Panc1 (cell line): Measurements from ENCODE around the gene OR6J1. TPM values are rescaled to one million over a fixed set of nuclear protein-coding genes. Genes with fewer than 3 reads are reported as not detected.
A peak's percentile ranks its signal among the peaks of the same experiment; 100 is the strongest.

Experiments used
- ATAC-seq: fragments of 200-7000 bp; cut with Tn5 transposase; 2 replicates; pipeline ENCODE4 v1.9.1; 2020; ENCODE audit warnings: mild to moderate bottlenecking, moderate library complexity
- BruUV-seq: library from RNA; stranded (reverse); fragments of 400-500 nt; replicated peaks from 2 replicates; lab custom pipeline; 2021; lab: Mats Ljungman, UMichigan
- CTCF ChIA-PET: fragments of 300-600 bp; sonication (Branson Sonifier 250); formaldehyde crosslinking; loops from one replicate; lab custom pipeline; 2022; ENCODE audit warnings: antibody characterized with exemption; lab: Charles Lee
- POLR2A ChIA-PET: fragments of 300-600 bp; sonication (Branson Sonifier 250); formaldehyde crosslinking; loops from one replicate; lab custom pipeline; 2022; ENCODE audit warnings: antibody characterized with exemption; lab: Charles Lee
- DNase-seq: peaks from one replicate; pipeline ENCODE4 v3.0.0-alpha.2; 2010; ENCODE audit warnings: low read depth, low spot score
- H3K27ac ChIP-seq: 2 replicates; pipeline ENCODE4 v1.5.1; 2011; ENCODE audit warnings: mild to moderate bottlenecking, low read length, inconsistent platforms
- H3K27me3 ChIP-seq: fragments of 200-500 bp; sonication (Bioruptor generic); 2 replicates; pipeline ENCODE4 v1.6.0; 2014; ENCODE audit warnings: low read length, inconsistent platforms; ENCODE audit not compliant: control insufficient read depth, insufficient read depth
- H3K36me3 ChIP-seq: fragments of 200-500 bp; sonication (Bioruptor generic); 2 replicates; pipeline ENCODE4 v1.5.1; 2014; ENCODE audit warnings: inconsistent platforms, mild to moderate bottlenecking, low read length, moderate library complexity; ENCODE audit not compliant: control insufficient read depth, insufficient read depth
- H3K4me1 ChIP-seq: 2 replicates; pipeline ENCODE4 v1.5.1; 2011; ENCODE audit warnings: inconsistent platforms, mild to moderate bottlenecking, low read length, moderate library complexity; ENCODE audit not compliant: control insufficient read depth, insufficient read depth
- H3K4me3 ChIP-seq, 2 experiments: 2 replicates each; pipeline ENCODE4 v1.5.1; 2011 to 2012; ENCODE audit warnings: low read depth in 2 of 2, low read length in 2 of 2, mild to moderate bottlenecking in 2 of 2, inconsistent platforms in 1 of 2, moderate library complexity in 1 of 2
- H3K9me3 ChIP-seq: fragments of 200-500 bp; sonication (Bioruptor generic); 2 replicates; pipeline ENCODE4 v1.5.1; 2014; ENCODE audit warnings: low read depth, mild to moderate bottlenecking, inconsistent platforms, low read length, moderate library complexity; ENCODE audit not compliant: control insufficient read depth, insufficient read depth
- CTCF ChIP-seq: fragments of 450-650 bp; IDR thresholded peaks from 2 replicates; pipeline ENCODE4 v1.5.1; 2017; ENCODE audit warnings: mild to moderate bottlenecking
- POLR2AphosphoS5 ChIP-seq: IDR thresholded peaks from 2 replicates; pipeline ENCODE4 v1.6.1; 2012; ENCODE audit warnings: mild to moderate bottlenecking, low read depth, low read length, moderate library complexity
- SIN3A ChIP-seq: IDR thresholded peaks from 2 replicates; pipeline ENCODE4 v1.6.1; 2012; ENCODE audit warnings: low read depth, mild to moderate bottlenecking, low read length, moderate library complexity, borderline replicate concordance; ENCODE audit not compliant: insufficient read depth
- TCF7L2 ChIP-seq: IDR thresholded peaks from 2 replicates; pipeline ENCODE4 v1.6.1; 2011; ENCODE audit warnings: mild to moderate bottlenecking, low read depth, low read length, inconsistent platforms
- in situ Hi-C: cut with HindIII; loops from 2 replicates; pipeline ENCODE4 v1.10.0; 2016; ENCODE audit warnings: low sequenced_read_pairs, low pct_unique_long_range_greater_than_20kb
- intact Hi-C: fragments of 100-400 bp; cut with micrococcal nuclease; formaldehyde crosslinking; loops from one replicate; pipeline ENCODE4 v1.10.0; 2022; ENCODE audit not compliant: unreplicated experiment
- total RNA-seq: library from RNA; stranded (reverse); gene quantifications from one replicate; pipeline ENCODE4 v1.2.1, GENCODE V29; 2021; ENCODE audit not compliant: unreplicated experiment
- TF ChIP-seq, protein P1 (sequence below), 2 experiments: IDR thresholded peaks; 2 replicates each; pipeline ENCODE4 v1.6.1; 2011 to 2012; ENCODE audit warnings: low read depth in 2 of 2, control low read depth in 1 of 2, low read length in 1 of 2, mild to moderate bottlenecking in 1 of 2, moderate library complexity in 1 of 2; ENCODE audit not compliant: insufficient read depth in 1 of 2

OR6J1 gene
- total RNA-seq, 1 experiment from 2014 or later = not detected

DNA sequence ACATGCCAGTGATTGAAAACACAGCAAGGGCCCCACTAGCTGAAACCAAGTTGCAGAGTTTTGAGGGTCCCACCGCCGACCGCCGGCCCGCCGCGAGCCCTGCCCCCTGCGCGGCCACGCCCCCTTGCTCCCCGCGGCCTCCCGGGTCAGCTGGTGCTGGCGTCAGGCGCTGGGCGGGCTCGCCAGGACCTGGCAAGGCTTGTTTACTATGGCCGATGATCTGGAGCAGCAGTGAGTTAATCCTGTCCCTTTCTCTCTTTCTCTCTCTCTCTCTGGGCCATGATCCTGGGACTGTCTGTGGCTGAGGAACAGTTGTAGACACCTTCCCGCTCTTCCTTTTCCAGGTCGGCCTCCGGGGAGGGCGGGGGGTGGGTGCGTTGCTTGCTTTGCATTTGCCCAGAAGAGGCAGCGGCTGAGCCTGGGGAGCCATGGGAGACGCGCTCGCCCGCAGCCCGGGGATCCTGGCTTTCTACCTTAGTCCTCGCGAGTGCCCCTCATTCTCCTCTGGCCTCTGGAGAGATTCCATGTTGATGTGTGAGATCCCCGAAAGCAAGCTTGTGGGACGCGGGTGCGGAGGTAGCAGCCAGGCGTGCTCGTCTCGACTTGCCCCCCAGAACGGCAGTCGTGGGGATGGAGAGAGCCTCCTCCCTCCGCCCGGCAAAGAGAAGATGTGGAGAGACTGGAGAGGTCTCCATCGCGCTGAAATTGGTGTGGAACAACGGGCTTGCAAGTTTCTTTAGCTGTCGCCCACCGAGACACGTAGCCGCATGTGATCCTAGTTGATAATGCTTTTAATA lies 45.9 kb downstream of the OR6J1 start, which contains the start of gene ABHD4:
Gene ABHD4, plus strand, starts transcription at position 202 of the 797 bp plus-strand sequence. Its CDS starts 7 bp downstream, at position 209.
- intact Hi-C loops = no loop called here
- H3K36me3 ChIP-seq = no peaks in the 10 kb centered on the region; the same call in 1 of the 2 replicates
- peak within 1 kb of the TSS; percentile 68 to 80 for H3K4me3 ChIP-seq
- BruUV-seq = TSS peak; percentile 76
- H3K27ac ChIP-seq = peak within 1 kb of the TSS; percentile 48
- DNase-seq = no peak
- H3K4me1 ChIP-seq = peaks cover 6% of the 10 kb centered on the region; the same call in 1 of the 2 replicates
- H3K27me3 ChIP-seq = no peaks in the 10 kb centered on the region
- TF ChIP-seq TCF7L2 (no peak), SIN3A (no peak), CTCF (no peak), POLR2AphosphoS5 (no peak)
- TF ChIP-seq, protein P1, sequence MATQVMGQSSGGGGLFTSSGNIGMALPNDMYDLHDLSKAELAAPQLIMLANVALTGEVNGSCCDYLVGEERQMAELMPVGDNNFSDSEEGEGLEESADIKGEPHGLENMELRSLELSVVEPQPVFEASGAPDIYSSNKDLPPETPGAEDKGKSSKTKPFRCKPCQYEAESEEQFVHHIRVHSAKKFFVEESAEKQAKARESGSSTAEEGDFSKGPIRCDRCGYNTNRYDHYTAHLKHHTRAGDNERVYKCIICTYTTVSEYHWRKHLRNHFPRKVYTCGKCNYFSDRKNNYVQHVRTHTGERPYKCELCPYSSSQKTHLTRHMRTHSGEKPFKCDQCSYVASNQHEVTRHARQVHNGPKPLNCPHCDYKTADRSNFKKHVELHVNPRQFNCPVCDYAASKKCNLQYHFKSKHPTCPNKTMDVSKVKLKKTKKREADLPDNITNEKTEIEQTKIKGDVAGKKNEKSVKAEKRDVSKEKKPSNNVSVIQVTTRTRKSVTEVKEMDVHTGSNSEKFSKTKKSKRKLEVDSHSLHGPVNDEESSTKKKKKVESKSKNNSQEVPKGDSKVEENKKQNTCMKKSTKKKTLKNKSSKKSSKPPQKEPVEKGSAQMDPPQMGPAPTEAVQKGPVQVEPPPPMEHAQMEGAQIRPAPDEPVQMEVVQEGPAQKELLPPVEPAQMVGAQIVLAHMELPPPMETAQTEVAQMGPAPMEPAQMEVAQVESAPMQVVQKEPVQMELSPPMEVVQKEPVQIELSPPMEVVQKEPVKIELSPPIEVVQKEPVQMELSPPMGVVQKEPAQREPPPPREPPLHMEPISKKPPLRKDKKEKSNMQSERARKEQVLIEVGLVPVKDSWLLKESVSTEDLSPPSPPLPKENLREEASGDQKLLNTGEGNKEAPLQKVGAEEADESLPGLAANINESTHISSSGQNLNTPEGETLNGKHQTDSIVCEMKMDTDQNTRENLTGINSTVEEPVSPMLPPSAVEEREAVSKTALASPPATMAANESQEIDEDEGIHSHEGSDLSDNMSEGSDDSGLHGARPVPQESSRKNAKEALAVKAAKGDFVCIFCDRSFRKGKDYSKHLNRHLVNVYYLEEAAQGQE (IDR thresholded peaks at IDR 0.05; ENCODE audit: insufficient read depth in 1 of 2, low read depth in 2 of 2, low read length in 1 of 2) = no peak
- in situ Hi-C loops = no loop called here
- H3K9me3 ChIP-seq = no peaks in the 10 kb centered on the region
- CTCF ChIA-PET = interaction anchor here (0.6 to 1.6 kb wide), 3 partner anchors 28 to 221 kb away, joined by 3 to 6 read pairs (median 3); no protein-coding TSS in a partner anchor
- POLR2A ChIA-PET = interaction anchor here (0.6 to 3.6 kb wide), 2 partner anchors 9 to 957 kb away, joined by 4 to 14 read pairs; partner anchors contain the start of gene DAD1
- ATAC-seq = peak; percentile 97

DNA sequence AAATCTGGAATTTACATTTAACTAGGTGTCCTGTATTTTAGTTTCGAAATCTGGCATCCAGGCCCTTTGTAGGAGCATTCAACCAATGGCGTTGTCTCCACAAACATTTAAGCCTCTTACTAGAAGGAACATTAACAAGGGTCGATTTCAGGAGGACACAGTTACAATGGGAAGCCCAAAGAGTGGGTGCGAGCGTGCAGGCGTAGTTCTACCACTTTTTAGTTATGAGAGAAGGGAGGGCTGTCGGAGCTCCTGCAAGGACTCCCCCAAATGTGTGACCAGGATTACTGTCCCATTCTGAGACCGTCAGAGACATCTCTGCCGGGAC lies 46.4 kb downstream of the OR6J1 start:
- Histone ChIP-seq H3K4me1 (peaks cover 6% of the 10 kb centered on the region; the same call in 1 of the 2 replicates), H3K9me3 (no peaks in the 10 kb centered on the region), H3K27me3 (no peaks in the 10 kb centered on the region; the same call in 1 of the 2 replicates), H3K4me3 (peak overlapping the region; percentile 68 to 80), H3K27ac (peak overlapping the region; percentile 48; the same call in 1 of the 2 replicates), H3K36me3 (no peaks in the 10 kb centered on the region; the same call in 1 of the 2 replicates)
- no peak for TF ChIP-seq SIN3A
- TF ChIP-seq TCF7L2 = no peak
- TF ChIP-seq, protein P1 (IDR thresholded peaks at IDR 0.05; ENCODE audit: insufficient read depth in 1 of 2, low read depth in 2 of 2, low read length in 1 of 2) = no peak
- TF ChIP-seq POLR2AphosphoS5 = no peak
- TF ChIP-seq CTCF = no peak
- intact Hi-C loops = no loop called here
- ATAC-seq (peak; percentile 27; the same call in 1 of the 2 replicates), DNase-seq (no peak)
- in situ Hi-C loops = no loop called here
- ChIA-PET CTCF (interaction anchor here (1.6 kb wide), 1 partner anchor 56 kb away, joined by 6 read pairs; no protein-coding TSS in a partner anchor), POLR2A (interaction anchor here (0.6 to 3.6 kb wide), 2 partner anchors 8 to 958 kb away, joined by 4 to 14 read pairs; partner anchors contain the start of gene DAD1)
- BruUV-seq = no TSS peak
